GM23338 (cell line): ENCODE measurements around the gene CYP27A1. TPM values are rescaled to one million over a fixed set of nuclear protein-coding genes. Genes with fewer than 3 reads are reported as not detected.

Experiments used
- ATAC-seq: fragments of 200-7000 bp; cut with Tn5 transposase; 3 replicates; pipeline ENCODE4 v1.9.1; 2020
- DNase-seq: peaks from one replicate; pipeline ENCODE4 v3.0.0-alpha.2; 2015; ENCODE audit warnings: low spot score
- H2AFZ ChIP-seq: fragments of 200-600 bp; sonication (generic); 2 replicates; pipeline ENCODE4 v1.8.0; 2016; ENCODE audit warnings: antibody characterized with exemption, mild to moderate bottlenecking, moderate library complexity
- H3F3A ChIP-seq: fragments of 200-600 bp; sonication (generic); replicated peaks from 2 replicates; pipeline ENCODE4 v1.8.0; 2017; ENCODE audit warnings: antibody characterized with exemption, mixed run types, low read depth
- H3K27ac ChIP-seq: fragments of 200-600 bp; sonication (generic); 2 replicates; pipeline ENCODE4 v1.6.1; 2016; ENCODE audit warnings: low read depth
- H3K27me3 ChIP-seq: fragments of 200-600 bp; sonication (generic); 2 replicates; pipeline ENCODE4 v1.8.0; 2016; ENCODE audit warnings: mild to moderate bottlenecking, mixed run types, moderate library complexity; ENCODE audit not compliant: insufficient read depth
- H3K36me3 ChIP-seq: fragments of 200-600 bp; sonication (generic); 2 replicates; pipeline ENCODE4 v1.8.0; 2016; ENCODE audit warnings: mild to moderate bottlenecking; ENCODE audit not compliant: insufficient read depth
- H3K4me1 ChIP-seq: fragments of 200-600 bp; sonication (generic); 2 replicates; pipeline ENCODE4 v1.8.0; 2016; ENCODE audit warnings: mild to moderate bottlenecking, moderate library complexity; ENCODE audit not compliant: insufficient read depth
- H3K4me2 ChIP-seq: fragments of 200-600 bp; sonication (generic); 2 replicates; pipeline ENCODE4 v1.7.1; 2017; ENCODE audit warnings: mixed run types
- H3K4me3 ChIP-seq: fragments of 200-600 bp; sonication (generic); 2 replicates; pipeline ENCODE4 v1.6.1; 2016; ENCODE audit warnings: mixed run types
- H3K79me2 ChIP-seq: fragments of 200-600 bp; sonication (generic); replicated peaks from 2 replicates; pipeline ENCODE4 v1.8.0; 2017; ENCODE audit warnings: mild to moderate bottlenecking; ENCODE audit not compliant: insufficient read depth
- H3K9me2 ChIP-seq: fragments of 200-600 bp; sonication (generic); 2 replicates; pipeline ENCODE4 v1.8.0; 2017; ENCODE audit not compliant: insufficient read depth
- H4K20me1 ChIP-seq: fragments of 200-600 bp; sonication (generic); replicated peaks from 2 replicates; pipeline ENCODE4 v1.8.0; 2017; ENCODE audit warnings: mild to moderate bottlenecking; ENCODE audit not compliant: insufficient read depth
- H3K27ac Mint-ChIP-seq: 2 replicates; pipeline ENCODE4 v1.8.0; 2020; ENCODE audit warnings: inconsistent platforms, mild to moderate bottlenecking, moderate library complexity, mixed read lengths
- H3K27me3 Mint-ChIP-seq: 3 replicates; pipeline ENCODE4 v1.8.0; 2022; ENCODE audit warnings: low read depth, mild to moderate bottlenecking, moderate library complexity, mixed read lengths, inconsistent platforms; ENCODE audit not compliant: insufficient read depth, poor library complexity
- H3K36me3 Mint-ChIP-seq: 3 replicates; pipeline ENCODE4 v1.8.0; 2021; ENCODE audit warnings: low read depth, mild to moderate bottlenecking, inconsistent platforms, moderate library complexity, mixed read lengths
- H3K4me1 Mint-ChIP-seq: 3 replicates; pipeline ENCODE4 v1.8.0; 2020; ENCODE audit warnings: mild to moderate bottlenecking, inconsistent platforms, mixed read lengths
- H3K4me3 Mint-ChIP-seq: 3 replicates; pipeline ENCODE4 v1.8.0; 2021; ENCODE audit warnings: moderate library complexity, mild to moderate bottlenecking, inconsistent platforms, mixed read lengths
- H3K9me3 Mint-ChIP-seq: 3 replicates; pipeline ENCODE4 v1.8.0; 2020; ENCODE audit warnings: moderate library complexity, mild to moderate bottlenecking, inconsistent platforms, mixed read lengths
- CREB1 ChIP-seq: fragments of 250-450 bp; sonication (Bioruptor Pico); IDR thresholded peaks from 2 replicates; pipeline ENCODE4 v1.5.0; 2020; ENCODE audit warnings: low read depth, mild to moderate bottlenecking, moderate library complexity
- CTCF ChIP-seq, 2 experiments: fragments of 200-600 bp in 1 of 2; sonication (generic) in 1 of 2; conservative IDR thresholded peaks; 2 replicates each; pipeline versions ENCODE4 v1.5.1 to v1.6.1; 2016 to 2017; ENCODE audit warnings: antibody characterized with exemption in 2 of 2, low read depth in 2 of 2, mild to moderate bottlenecking in 2 of 2, moderate library complexity in 1 of 2
- ETS1 ChIP-seq: IDR thresholded peaks from 2 replicates; pipeline ENCODE4 v1.6.1; 2016; ENCODE audit warnings: antibody characterized with exemption
- EZH2 ChIP-seq: fragments of 200-600 bp; sonication (generic); IDR thresholded peaks from one replicate; pipeline ENCODE4 v1.8.0; 2017; ENCODE audit warnings: antibody characterized with exemption, mild to moderate bottlenecking, low read depth; ENCODE audit not compliant: unreplicated experiment
- EZH2phosphoT487 ChIP-seq: fragments of 200-600 bp; sonication (generic); IDR thresholded peaks from one replicate; pipeline ENCODE4 v1.8.1; 2018; ENCODE audit warnings: antibody characterized with exemption; ENCODE audit not compliant: unreplicated experiment
- JUNB ChIP-seq: IDR thresholded peaks from one replicate; pipeline ENCODE4 v1.6.1; 2016; ENCODE audit warnings: antibody characterized with exemption; ENCODE audit not compliant: unreplicated experiment
- NANOG ChIP-seq: IDR thresholded peaks from 2 replicates; pipeline ENCODE4 v1.6.1; 2016; ENCODE audit warnings: antibody characterized with exemption, borderline replicate concordance
- POLR2AphosphoS5 ChIP-seq: IDR thresholded peaks from 2 replicates; pipeline ENCODE4 v1.6.1; 2016; ENCODE audit warnings: antibody characterized with exemption, low read depth
- REST ChIP-seq: IDR thresholded peaks from one replicate; pipeline ENCODE4 v1.6.1; 2018; ENCODE audit warnings: antibody characterized with exemption; ENCODE audit not compliant: unreplicated experiment
- STAT1 ChIP-seq: IDR thresholded peaks from one replicate; pipeline ENCODE4 v1.6.1; 2016; ENCODE audit warnings: antibody characterized with exemption; ENCODE audit not compliant: unreplicated experiment
- ZNF114 ChIP-seq: fragments of 250-450 bp; sonication (Bioruptor Pico); IDR thresholded peaks from 2 replicates; pipeline ENCODE4 v1.5.0; 2020; ENCODE audit warnings: mild to moderate bottlenecking, moderate library complexity
- polyA plus RNA-seq: library from polyadenylated mRNA; unstranded; fragments of >200 nt; fragmentation: Nextera tagmentation; extraction: Ambion mirVana; gene quantifications from 2 replicates; pipeline ENCODE4 v1.2.1, GENCODE V29; 2016
- total RNA-seq: library from RNA; depleted of rRNA; stranded (reverse); fragments of >200 nt; shearing (Covaris generic); gene quantifications from 2 replicates; pipeline ENCODE4 v1.2.3, GENCODE V29; 2014

Gene CYP27A1
- total and polyA plus RNA-seq, 2 experiments from 2014 or later = 2.2 to 6.9 TPM

GRCh38 chr2:218853766-218854165 lies 71.8 kb downstream of the CYP27A1 start:
- H3K4me3 Mint-ChIP-seq = no peak overlapping the region
- TF ChIP-seq EZH2 (peak; percentile 28), STAT1 (no peak)
- peaks cover 68% of the 10 kb centered on the region for H3K27me3 ChIP-seq
- H2AFZ ChIP-seq = no peak overlapping the region
- peaks cover 50% of the 10 kb centered on the region for H3K4me1 Mint-ChIP-seq
- DNase-seq (no peak), ATAC-seq (peak; percentile 18)
- no peak overlapping the region for H3K27ac Mint-ChIP-seq
- H3K27me3 Mint-ChIP-seq = peaks cover 64% of the 10 kb centered on the region
- peak overlapping the region; percentile 45 for H3K4me2 ChIP-seq
- no peak overlapping the region; the same call in 1 of the 2 replicates for H3K4me3 ChIP-seq
- peaks cover 2% of the 10 kb centered on the region for H4K20me1 ChIP-seq
- no peaks in the 10 kb centered on the region; the same call in 1 of the 2 replicates for H3K36me3 ChIP-seq
- no peaks in the 10 kb centered on the region for H3K9me3 Mint-ChIP-seq
- H3K9me2 ChIP-seq = no peaks in the 10 kb centered on the region
- no peaks in the 10 kb centered on the region for H3K36me3 Mint-ChIP-seq
- H3F3A ChIP-seq = 0 out of 2 replicates have a peak, but pooled peaks cover 8% of the 10 kb centered on the region
- no peaks in the 10 kb centered on the region for H3K79me2 ChIP-seq
- no peak overlapping the region for H3K27ac ChIP-seq
- H3K4me1 ChIP-seq = peaks cover 43% of the 10 kb centered on the region

GRCh38 chr2:218854860-218855259 lies 72.9 kb downstream of the CYP27A1 start:
- no peaks in the 10 kb centered on the region for H3K9me2 ChIP-seq
- TF ChIP-seq EZH2 = peak; percentile 50
- no peak for TF ChIP-seq ETS1
- no peak overlapping the region for H3K4me3 Mint-ChIP-seq
- no peaks in the 10 kb centered on the region; the same call in 2 of the 3 replicates for H3K9me3 Mint-ChIP-seq
- peaks cover 70% of the 10 kb centered on the region for H3K27me3 Mint-ChIP-seq
- no peak overlapping the region for H3K27ac ChIP-seq
- ATAC-seq (no peak), DNase-seq (no peak)
- no peak overlapping the region for H3K4me3 ChIP-seq
- 0 out of 2 replicates have a peak, but pooled peaks cover 10% of the 10 kb centered on the region for H3F3A ChIP-seq
- peaks cover 46% of the 10 kb centered on the region for H3K4me1 ChIP-seq
- peaks cover 78% of the 10 kb centered on the region for H3K27me3 ChIP-seq
- H3K4me2 ChIP-seq = peak overlapping the region; percentile 33
- no peak overlapping the region for H3K27ac Mint-ChIP-seq
- no peaks in the 10 kb centered on the region for H3K79me2 ChIP-seq
- H3K36me3 Mint-ChIP-seq = no peaks in the 10 kb centered on the region
- H2AFZ ChIP-seq = no peak overlapping the region
- H3K36me3 ChIP-seq = no peaks in the 10 kb centered on the region; the same call in 1 of the 2 replicates
- peaks cover 55% of the 10 kb centered on the region for H3K4me1 Mint-ChIP-seq
- H4K20me1 ChIP-seq = peaks cover 2% of the 10 kb centered on the region

- no peak for DNase-seq
- H3K4me3 Mint-ChIP-seq = peak overlapping the region; percentile 39; the same call in 1 of the 3 replicates
Observed at GRCh38 chr2:218855305-218856166, 73.6 kb downstream of the CYP27A1 start.

More at GRCh38 chr2:218855305-218856166, 73.6 kb downstream of the CYP27A1 start:
- Histone ChIP-seq H3K9me2 (no peaks in the 10 kb centered on the region), H3K4me2 (peak overlapping the region; percentile 33), H3K27ac (no peak overlapping the region), H4K20me1 (peaks cover 7% of the 10 kb centered on the region), H3K4me3 (no peak overlapping the region), H2AFZ (no peak overlapping the region), H3K79me2 (no peaks in the 10 kb centered on the region), H3K4me1 (peaks cover 53% of the 10 kb centered on the region), H3F3A (0 out of 2 replicates have a peak, but pooled peaks cover 15% of the 10 kb centered on the region), H3K36me3 (no peaks in the 10 kb centered on the region; the same call in 1 of the 2 replicates), H3K27me3 (peaks cover 85% of the 10 kb centered on the region)
- Mint-ChIP-seq H3K4me1 (peaks cover 60% of the 10 kb centered on the region), H3K9me3 (no peaks in the 10 kb centered on the region; the same call in 2 of the 3 replicates), H3K36me3 (no peaks in the 10 kb centered on the region), H3K27me3 (peaks cover 77% of the 10 kb centered on the region), H3K27ac (no peak overlapping the region)
- no peak for ATAC-seq
- TF ChIP-seq EZH2 = peak; percentile 45
- TF ChIP-seq REST = no peak
- no peak for TF ChIP-seq JUNB
- TF ChIP-seq ZNF114 (CRISPR knock-in tag) = no peak
- no peak for TF ChIP-seq EZH2phosphoT487
- TF ChIP-seq CTCF (conservative IDR thresholded peaks at IDR 0.05; ENCODE audit: low read depth in 2 of 2) = no peak
- no peak for TF ChIP-seq POLR2AphosphoS5
- no peak for TF ChIP-seq NANOG
- TF ChIP-seq CREB1 (CRISPR knock-in tag) = no peak
